ENCODE data around the gene GLRX2. TPM values are rescaled to one million over a fixed set of nuclear protein-coding genes. Genes with fewer than 3 reads are reported as not detected.

GLRX2 gene
- total and polyA plus RNA-seq, 2 of the 8 experiments (the other 6 are each of a cell fraction or from before 2014, with no cell fraction given), result 4.8 to 13.5 TPM

GRCh38 chr1:193090865-193091264 lies 14.3 kb downstream of the GLRX2 start:
- Histone ChIP-seq H4K5ac (ENCODE audit: insufficient read length, low read depth, low read length) (no peak overlapping the region), H3K9ac (replicated peaks in 1 of 4; ENCODE audit: extremely low read depth in 1 of 4, low read depth in 3 of 4, low read length in 3 of 4) (no peak overlapping the region), H2BK12ac (ENCODE audit: low read depth, low read length) (no peak overlapping the region), H3K23me2 (ENCODE audit: low read depth, low read length) (no peaks in the 10 kb centered on the region), H3K79me1 (ENCODE audit: low read depth, low read length) (no peaks in the 10 kb centered on the region), H4K8ac (ENCODE audit: extremely low read depth, insufficient read depth, low read length) (no peak overlapping the region), H3K14ac (ENCODE audit: insufficient read length) (no peak overlapping the region), H3K27me3 (replicated peaks in 1 of 4; ENCODE audit: control insufficient read depth in 3 of 4, extremely low read depth in 1 of 4, insufficient read depth in 3 of 4, low read length in 3 of 4) (no peaks in the 10 kb centered on the region), H3K56ac (replicated peaks; ENCODE audit: insufficient read length, low read depth, low read length) (no peak overlapping the region), H2BK5ac (ENCODE audit: low read depth, low read length) (no peak overlapping the region), H3K4me3 (ENCODE audit: extremely low read depth in 1 of 4, insufficient read depth in 2 of 4, low read depth in 3 of 4, low read length in 4 of 4) (no peak overlapping the region), H3K4me2 (ENCODE audit: insufficient read depth in 1 of 2, low read depth in 2 of 2, low read length in 2 of 2) (no peak overlapping the region), H2BK120ac (replicated peaks; ENCODE audit: low read depth, low read length) (no peak overlapping the region), H3K4ac (replicated peaks; ENCODE audit: insufficient read length, low read depth, low read length) (no peak overlapping the region), H4K20me1 (replicated peaks in 1 of 2; ENCODE audit: control insufficient read depth in 1 of 2, insufficient read depth in 2 of 2, low read length in 2 of 2) (no peaks in the 10 kb centered on the region), H3K23ac (ENCODE audit: insufficient read length) (no peak overlapping the region), H3K9me3 (ENCODE audit: insufficient read depth in 2 of 2, low read depth in 1 of 2, low read length in 1 of 2) (no peaks in the 10 kb centered on the region), H2AFZ (ENCODE audit: low read length) (no peak overlapping the region), H3K27ac (ENCODE audit: low read depth, low read length) (no peak overlapping the region), H4K91ac (replicated peaks; ENCODE audit: insufficient read length, low read length) (no peak overlapping the region), H3K18ac (ENCODE audit: extremely low read depth, low read length) (no peak overlapping the region), H3K79me2 (ENCODE audit: control insufficient read depth in 1 of 2, insufficient read depth in 2 of 2, low read length in 2 of 2) (no peaks in the 10 kb centered on the region), H2AK5ac (ENCODE audit: low read depth, low read length) (no peak overlapping the region), H2BK20ac (ENCODE audit: low read length) (no peak overlapping the region), H2BK15ac (ENCODE audit: low read length) (no peak overlapping the region), H3K4me1 (replicated peaks in 1 of 4; ENCODE audit: control insufficient read depth in 3 of 4, insufficient read depth in 4 of 4, low read length in 3 of 4) (no peaks in the 10 kb centered on the region), H3K36me3 (ENCODE audit: control insufficient read depth in 2 of 4, insufficient read depth in 4 of 4, low read length in 3 of 4) (no peaks in the 10 kb centered on the region; a peak in 3 of 8 replicates)
- WGBS, 2 experiments (ENCODE audit: extremely low coverage in 1 of 2, insufficient coverage in 1 of 2, insufficient read length in 1 of 2, insufficient replicate concordance in 2 of 2, low coverage in 1 of 2, low lambda C conversion rate in 2 of 2, missing lambda C conversion rate in 1 of 2), result 94% methylated on average over 1 of the region's 1 CpG; no CpG with 5 or more reads in 1 of the 2 experiments
- DNase-seq (ENCODE audit: low read depth in 1 of 2, low spot score in 2 of 2), result no peak
- CTCF ChIA-PET (ENCODE audit: partially characterized antibody), result interaction anchor here (1.1 kb wide), 1 partner anchor 31 kb away, joined by 3 read pairs; the partner anchor contains the start of gene CDC73
- no peak for TF ChIP-seq POLR2AphosphoS5 (IDR thresholded peaks at IDR 0.05; ENCODE audit: low read depth, low read length)
- TF ChIP-seq ZNF274 (IDR thresholded peaks at IDR 0.05; ENCODE audit: borderline replicate concordance, extremely low read depth, low read length), result no peak
- TF ChIP-seq YY1 (IDR thresholded peaks at IDR 0.05; ENCODE audit: low read depth, low read length), result no peak
- TF ChIP-seq SP4 (IDR thresholded peaks at IDR 0.05; ENCODE audit: low read length), result no peak
- TF ChIP-seq RFX5 (IDR thresholded peaks at IDR 0.05; ENCODE audit: borderline replicate concordance, low read depth, low read length), result no peak
- no peak for TF ChIP-seq CBX5 (IDR thresholded peaks at IDR 0.05; ENCODE audit: low read depth, low read length)
- no peak for TF ChIP-seq FOSL1 (IDR thresholded peaks at IDR 0.05; ENCODE audit: insufficient read depth, low read depth, low read length)
- TF ChIP-seq CBX8 (IDR thresholded peaks at IDR 0.05; ENCODE audit: borderline replicate concordance, low read depth, low read length), result no peak
- TF ChIP-seq POU5F1 (IDR thresholded peaks at IDR 0.05; ENCODE audit: low read depth, low read length), result no peak
- no peak for TF ChIP-seq GTF2F1 (IDR thresholded peaks at IDR 0.05; ENCODE audit: borderline replicate concordance, low read depth, low read length)
- TF ChIP-seq RAD21 (IDR thresholded peaks at IDR 0.05 in 1 of 2, conservative IDR thresholded peaks at IDR 0.05 in 1 of 2; ENCODE audit: low read depth in 2 of 2, low read length in 2 of 2), result no peak
- no peak for TF ChIP-seq KDM4A (IDR thresholded peaks at IDR 0.05; ENCODE audit: low read depth, low read length, severe bottlenecking)
- POLR2A ChIA-PET (ENCODE audit: partially characterized antibody), result no interaction called here
- no peak for FAIRE-seq
